Nephron progenitor cell (in vitro differentiated cells): ENCODE data around the gene RAC3.
A peak's percentile ranks its signal among the peaks of the same experiment; 100 is the strongest.

Source experiments
- DNase-seq: peaks from one replicate; pipeline ENCODE4 v3.0.0; 2021
- H3K27ac Mint-ChIP-seq: 2 replicates; pipeline ENCODE4 v1.8.0; 2021; ENCODE audit warnings: mild to moderate bottlenecking, moderate library complexity, mixed read lengths
- H3K27me3 Mint-ChIP-seq: 2 replicates; pipeline ENCODE4 v1.8.0; 2021; ENCODE audit warnings: mild to moderate bottlenecking, low read depth, mixed read lengths; ENCODE audit not compliant: poor library complexity
- H3K36me3 Mint-ChIP-seq: 2 replicates; pipeline ENCODE4 v1.8.0; 2021; ENCODE audit warnings: low read depth, mixed read lengths
- H3K4me1 Mint-ChIP-seq: 2 replicates; pipeline ENCODE4 v1.8.0; 2021; ENCODE audit warnings: mixed read lengths
- H3K4me3 Mint-ChIP-seq: 2 replicates; pipeline ENCODE4 v1.8.0; 2021; ENCODE audit warnings: mild to moderate bottlenecking, moderate library complexity, mixed read lengths
- H3K9me3 Mint-ChIP-seq: 2 replicates; pipeline ENCODE4 v1.8.0; 2021; ENCODE audit warnings: mild to moderate bottlenecking, moderate library complexity, mixed read lengths
- CTCF ChIP-seq: fragments of 200-600 bp; sonication (generic); IDR thresholded peaks from 2 replicates; pipeline ENCODE4 v1.5.0; 2021; ENCODE audit warnings: antibody characterized with exemption

Gene RAC3

GRCh38 chr17:81987161-81987770, 44.2 kb upstream of the RAC3 start:
- Mint-ChIP-seq H3K27ac (no peak overlapping the region), H3K9me3 (peaks cover 3% of the 10 kb centered on the region), H3K4me1 (peaks cover 38% of the 10 kb centered on the region), H3K27me3 (no peaks in the 10 kb centered on the region), H3K4me3 (no peak overlapping the region), H3K36me3 (peaks cover 34% of the 10 kb centered on the region)
- no peak for TF ChIP-seq CTCF
- DNase-seq: no peak

GRCh38 chr17:81990836-81991683, 40.4 kb upstream of the RAC3 start:
- Mint-ChIP-seq H3K27me3 (no peaks in the 10 kb centered on the region), H3K4me3 (peak overlapping the region; percentile 40), H3K36me3 (peaks cover 23% of the 10 kb centered on the region), H3K4me1 (peaks cover 58% of the 10 kb centered on the region), H3K27ac (peak overlapping the region; percentile 92), H3K9me3 (peaks cover 3% of the 10 kb centered on the region)
- DNase-seq: no peak
- no peak for TF ChIP-seq CTCF

GRCh38 chr17:81991684-81992305, 39.7 kb upstream of the RAC3 start:
- Mint-ChIP-seq H3K9me3 (peaks cover 3% of the 10 kb centered on the region), H3K4me1 (peaks cover 65% of the 10 kb centered on the region), H3K27ac (peak overlapping the region; percentile 92), H3K36me3 (peaks cover 24% of the 10 kb centered on the region), H3K4me3 (peak overlapping the region; percentile 40), H3K27me3 (no peaks in the 10 kb centered on the region)
- TF ChIP-seq CTCF: no peak
- peak; percentile 72 for DNase-seq

- TF ChIP-seq CTCF: no peak
- Mint-ChIP-seq H3K9me3 (peaks cover 3% of the 10 kb centered on the region), H3K4me1 (peaks cover 68% of the 10 kb centered on the region), H3K27ac (peak overlapping the region; percentile 95), H3K4me3 (peak overlapping the region; percentile 34), H3K36me3 (peaks cover 25% of the 10 kb centered on the region), H3K27me3 (no peaks in the 10 kb centered on the region)
- peak; percentile 75 for DNase-seq
These were observed 39.0 kb upstream of the RAC3 start for GRCh38 chr17:81992306-81993102.

- no peak overlapping the region for H3K4me3 Mint-ChIP-seq
- DNase-seq: no peak
- H3K36me3 Mint-ChIP-seq: peaks cover 31% of the 10 kb centered on the region
- H3K9me3 Mint-ChIP-seq: peaks cover 3% of the 10 kb centered on the region
- H3K27me3 Mint-ChIP-seq: no peaks in the 10 kb centered on the region
- TF ChIP-seq CTCF: no peak
- H3K27ac Mint-ChIP-seq: no peak overlapping the region
- peaks cover 78% of the 10 kb centered on the region for H3K4me1 Mint-ChIP-seq
These were observed 37.5 kb upstream of the RAC3 start for GRCh38 chr17:81993729-81994592.
